Psoas muscle (tissue), 8 donors: Measurements from ENCODE around the gene MRPL20. TPM values are rescaled to one million over a fixed set of nuclear protein-coding genes. Genes with fewer than 3 reads are reported as not detected.
"Not testable (repeated sequence)": the region's sequence is repeated elsewhere in the genome, so short reads cannot be mapped to it uniquely, and the experiment has no call there.

Source experiments
- ATAC-seq, 4 donors: fragments of 200-7000 bp; cut with Tn5 transposase; one replicate each; pipeline ENCODE4 v1.9.1; 2020; ENCODE audit warnings: moderate library complexity in 3 of 4, mild to moderate bottlenecking in 2 of 4
- DNase-seq, 2 donors: peaks; one replicate each; pipeline ENCODE4 v3.0.0-alpha.2; 2020
- H3K27ac ChIP-seq: fragments of 200-600 bp; one replicate; pipeline ENCODE4 v1.8.0; 2022
- H3K27me3 ChIP-seq, 3 donors: fragments of 200-600 bp in 1 of 3; one replicate each; pipeline versions ENCODE4 v1.6.1 to v1.8.0; 2013 to 2022; ENCODE audit warnings: low read length in 2 of 3, mild to moderate bottlenecking in 2 of 3, moderate library complexity in 1 of 3; ENCODE audit not compliant: insufficient read depth in 3 of 3
- H3K36me3 ChIP-seq, 2 donors: fragments of 200-600 bp in 1 of 2; one replicate each; pipeline versions ENCODE4 v1.6.1 to v1.8.0; 2013 to 2022; ENCODE audit warnings: low read depth in 1 of 2, mild to moderate bottlenecking in 1 of 2, moderate library complexity in 1 of 2; ENCODE audit not compliant: insufficient read depth in 1 of 2
- H3K4me1 ChIP-seq: fragments of 200-600 bp; one replicate; pipeline ENCODE4 v1.8.0; 2022
- H3K4me3 ChIP-seq: fragments of 200-600 bp; one replicate; pipeline ENCODE4 v1.8.0; 2022; ENCODE audit warnings: mild to moderate bottlenecking
- H3K9me3 ChIP-seq: fragments of 200-600 bp; one replicate; pipeline ENCODE4 v1.8.0; 2022
- CTCF ChIP-seq: fragments of 200-600 bp; IDR thresholded peaks from one replicate; pipeline ENCODE4 v1.8.0; 2022; ENCODE audit warnings: antibody characterized with exemption
- WGBS, 3 donors: extraction: QIAGEN DNeasy Blood & Tissue Kit; methylation state at CpG; one replicate each; pipeline versions ENCODE4 v1.1.6 to v1.1.7; 2013; 5-methylcytosine and 5-hydroxymethylcytosine counted together
- intact Hi-C, 2 donors: fragments of 100-400 bp; cut with DNase I; formaldehyde crosslinking; loops; one replicate each; pipeline versions ENCODE4 v1.11.0 to v1.14.2; 2022
- polyA plus RNA-seq, 3 donors: library from polyadenylated mRNA; stranded (reverse); fragments of 200-250 nt; gene quantifications; one replicate each; pipeline ENCODE4 v1.2.3, GENCODE V29; 2013
- total RNA-seq, 4 donors: library from RNA; stranded (reverse); fragmentation: NEBNext Ultra II Directional in 2 of 4; extraction: Animal tissue kit (Norgen Biotek cat#: 25700) in 2 of 4; gene quantifications; one replicate each; pipeline versions ENCODE4 v1.2.1 to v1.2.4, GENCODE V29; 2021 to 2023
- donor health status: healthy with polysubstance abuse.
- donor health status: DM: no; HTN: no; CAD: no; lungs with moderate emphysema.
- donor health status: Bipolar disorder and iron deficiency.
- donor health status: healthy.
- donor health status: DM: yes; HTN: yes; CAD: no.
- donor health status: DM: no; HTN: no; CAD: no.
- donor health status: DM: no; HTN: no; CAD: no.
- donor health status: DM: yes; HTN: yes; CAD: no.

Gene MRPL20
- total and polyA plus RNA-seq, 7 donors: 114 to 308 (median 159) TPM

- Histone ChIP-seq H3K4me3 (peak overlapping the region; percentile 36), H3K27me3 (peaks cover 0 to 11% (median 2%) of the 10 kb centered on the region in 3 donors), H3K36me3 (no peaks in the 10 kb centered on the region), H3K27ac (peak overlapping the region; percentile 66), H3K9me3 (no peaks in the 10 kb centered on the region), H3K4me1 (peaks cover 16% of the 10 kb centered on the region)
- intact Hi-C loops: no loop called here
- WGBS, 3 donors: 42 to 47% (median 44%) methylated on average over 17 to 18 of the region's 18 CpGs
- no peak for TF ChIP-seq CTCF
- ATAC-seq (no peak), DNase-seq (no peak)
These were observed 24.1 kb upstream of the MRPL20 start for GRCh38 chr1:1430992-1431844.

- Histone ChIP-seq H3K4me1 (peaks cover 16% of the 10 kb centered on the region), H3K36me3 (no peaks in the 10 kb centered on the region), H3K4me3 (peak overlapping the region; percentile 36), H3K27ac (peak overlapping the region; percentile 66), H3K27me3 (peaks cover 0 to 13% (median 2%) of the 10 kb centered on the region in 3 donors), H3K9me3 (no peaks in the 10 kb centered on the region)
- ATAC-seq (peak; percentile 52 to 75 (median 66)), DNase-seq (peak; percentile 74 to 90)
- intact Hi-C loops: no loop called here
- 6 to 17% (median 12%) methylated on average over 27 to 35 of the region's 35 CpGs for WGBS, 3 donors
- TF ChIP-seq CTCF: no peak
These were observed 23.3 kb upstream of the MRPL20 start for GRCh38 chr1:1430114-1430982.

- H3K4me1 ChIP-seq: peaks cover 16% of the 10 kb centered on the region
- no peaks in the 10 kb centered on the region for H3K36me3 ChIP-seq
- ATAC-seq (peak in 1 of 4 donors; percentile 21), DNase-seq (no peak)
- H3K27me3 ChIP-seq: peaks cover 0 to 13% (median 2%) of the 10 kb centered on the region in 3 donors
- no peaks in the 10 kb centered on the region for H3K9me3 ChIP-seq
- intact Hi-C loops: no loop called here
- peak overlapping the region; percentile 66 for H3K27ac ChIP-seq
- no peak for TF ChIP-seq CTCF
- 42 to 57% (median 53%) methylated on average over 6 of the region's 6 CpGs for WGBS, 3 donors
- peak overlapping the region; percentile 36 for H3K4me3 ChIP-seq
These were observed 22.6 kb upstream of the MRPL20 start for GRCh38 chr1:1429671-1430073.

GRCh38 chr1:1428967-1429366 is 21.9 kb upstream of the MRPL20 start:
- H3K27ac ChIP-seq, DNase-seq, H3K9me3 ChIP-seq, intact Hi-C loops, H3K4me3 ChIP-seq, ATAC-seq, H3K36me3 ChIP-seq: not testable (repeated sequence)
- H3K27me3 ChIP-seq: peaks cover 0 to 13% (median 2%) of the 10 kb centered on the region in 3 donors
- H3K4me1 ChIP-seq: peaks cover 16% of the 10 kb centered on the region
- WGBS, 3 donors: 87 to 96% (median 93%) methylated on average over 6 of the region's 6 CpGs

GRCh38 chr1:1428174-1428573 is 21.1 kb upstream of the MRPL20 start:
- intact Hi-C loops: no loop called here
- Histone ChIP-seq H3K9me3 (no peaks in the 10 kb centered on the region), H3K36me3 (no peaks in the 10 kb centered on the region), H3K4me1 (peaks cover 16% of the 10 kb centered on the region), H3K27ac (no peak overlapping the region), H3K27me3 (peaks cover 0 to 13% (median 2%) of the 10 kb centered on the region in 3 donors), H3K4me3 (no peak overlapping the region)
- 50 to 70% (median 57%) methylated on average over 15 to 19 of the region's 19 CpGs for WGBS, 3 donors
- no peak for ATAC-seq
- TF ChIP-seq CTCF: no peak
- DNase-seq: no peak
